ENCODE results near the gene PCGF3. TPM values are rescaled to one million over a fixed set of nuclear protein-coding genes. Genes with fewer than 3 reads are reported as not detected.

Gene PCGF3
- total RNA-seq, 2 experiments from 2014 or later, result 24.7 to 25.9 TPM

DNA sequence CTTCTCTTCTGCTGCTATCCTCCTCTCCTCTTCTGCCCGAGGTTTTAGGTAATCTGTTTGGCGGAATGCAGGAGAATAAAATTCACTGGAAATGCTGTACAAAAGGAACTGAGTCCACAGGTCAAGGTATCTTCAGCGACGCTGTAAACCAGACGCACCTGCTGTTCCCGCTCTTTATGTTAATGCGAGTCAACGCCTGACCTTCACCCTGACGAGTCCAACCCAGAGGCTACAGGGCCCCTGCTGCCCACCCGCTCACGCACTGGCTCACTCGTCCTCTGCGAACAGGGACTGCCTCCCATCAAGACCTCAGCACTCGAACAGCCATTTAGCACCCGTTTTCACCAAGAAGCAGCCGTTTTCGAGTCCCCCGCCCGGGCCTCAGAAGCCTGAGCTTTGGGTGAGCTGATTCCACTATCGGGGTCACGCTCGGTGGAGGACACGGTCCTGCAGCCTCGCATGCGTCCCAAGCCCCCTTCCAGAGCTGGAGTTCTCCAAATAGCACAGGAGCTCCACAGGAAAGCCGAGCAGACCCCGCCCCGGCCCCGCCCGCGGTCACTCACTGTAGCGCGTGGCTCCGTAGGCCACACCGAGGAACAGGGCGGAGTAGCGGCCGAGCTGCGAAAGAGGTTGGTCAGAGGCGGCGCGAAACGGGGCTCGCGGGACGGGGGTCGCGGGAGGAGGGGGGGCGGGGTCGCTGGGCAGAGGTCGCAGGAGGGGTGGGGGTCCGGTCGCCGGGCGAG is 32.1 kb upstream of the PCGF3 start:
- DNase-seq, result no peak
- peaks cover 23% of the 10 kb centered on the region for H3K36me3 Mint-ChIP-seq (ENCODE audit: low read depth)
- H3K27me3 Mint-ChIP-seq (ENCODE audit: low read depth), result no peaks in the 10 kb centered on the region
- peak overlapping the region; percentile 84 for H3K4me3 Mint-ChIP-seq
- CTCF ChIA-PET, result interaction anchor here (0.6 to 2.5 kb wide), 5 partner anchors 9 to 70 kb away, joined by 3 to 9 read pairs (median 4); no protein-coding TSS in a partner anchor
- intact Hi-C loops (cut with micrococcal nuclease), result loop anchor here (1.0 to 10.0 kb wide), 8 partner anchors 9 to 674 kb away; partner anchors contain the start of genes PCGF3, PIGG, UVSSA and ZNF141
- H3K4me1 Mint-ChIP-seq (ENCODE audit: low read depth), result peaks cover 15% of the 10 kb centered on the region
- no peaks in the 10 kb centered on the region for H3K9me3 Mint-ChIP-seq
- H3K27ac Mint-ChIP-seq, result peak overlapping the region; percentile 66

DNA sequence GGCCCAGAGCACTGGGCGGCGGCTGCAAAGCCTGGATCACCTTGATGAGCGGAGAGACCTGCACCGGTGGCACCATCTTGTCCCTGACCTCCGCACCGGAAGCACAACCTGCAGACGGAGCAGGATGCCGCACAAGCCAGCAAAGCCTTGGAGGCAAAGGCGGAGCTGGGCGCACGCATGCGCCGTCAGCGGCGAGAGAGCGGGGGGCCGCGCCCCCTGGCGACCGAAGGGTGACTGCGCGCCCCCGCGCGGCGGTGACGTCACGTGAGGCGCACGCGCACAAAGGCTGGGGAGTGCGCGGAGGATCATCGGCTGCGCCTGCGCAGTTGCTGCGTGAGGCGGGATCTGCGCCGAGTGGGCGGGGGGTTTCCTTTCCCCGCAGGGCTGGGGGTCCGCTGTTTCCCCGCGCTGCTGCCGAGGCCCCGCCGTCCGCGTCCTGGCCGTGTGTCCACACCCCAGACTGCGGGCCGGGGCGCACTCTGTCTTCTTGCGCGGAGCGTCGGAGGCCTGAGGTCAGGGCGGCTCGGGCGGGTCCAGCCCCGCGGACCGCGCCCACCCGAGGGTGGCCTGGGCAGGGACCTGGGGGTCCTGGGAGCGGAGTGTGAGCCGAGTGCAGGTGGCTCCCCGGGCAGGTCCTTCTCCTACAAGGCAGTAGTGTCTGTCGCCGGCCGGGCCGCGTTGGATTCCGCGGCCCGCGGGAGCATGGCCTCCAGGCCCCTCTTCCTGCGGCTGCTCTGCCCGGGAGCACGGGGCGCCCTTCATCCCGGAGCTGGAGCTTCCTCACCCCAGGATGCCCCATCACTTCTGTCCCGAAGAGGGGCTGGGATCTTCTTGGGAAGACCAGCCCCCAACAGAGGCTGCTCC is 31.2 kb upstream of the PCGF3 start, which contains the start of the genes ATP5ME and MYL5:
Gene ATP5ME, minus strand, starts transcription at position 105 of the 864 bp plus-strand sequence. Its CDS starts 29 bp downstream, at position 76.
Gene MYL5, plus strand, starts transcription at position 371 of the 864 bp plus-strand sequence. CDS start 3,485 bp downstream, outside the sequence.
- CTCF ChIA-PET, result interaction anchor here (0.6 to 2.5 kb wide), 6 partner anchors 10 to 71 kb away, joined by 3 to 9 read pairs (median 4); no protein-coding TSS in a partner anchor
- H3K36me3 Mint-ChIP-seq (ENCODE audit: low read depth), result peaks cover 23% of the 10 kb centered on the region
- intact Hi-C loops (cut with micrococcal nuclease), result loop anchor here (1.0 to 10.0 kb wide), 8 partner anchors 10 to 673 kb away; partner anchors contain the start of genes PCGF3, PIGG, UVSSA and ZNF141
- H3K27ac Mint-ChIP-seq, result peak within 1 kb of the TSS; percentile 84
- H3K27me3 Mint-ChIP-seq (ENCODE audit: low read depth), result no peaks in the 10 kb centered on the region
- peaks cover 15% of the 10 kb centered on the region for H3K4me1 Mint-ChIP-seq (ENCODE audit: low read depth)
- peak; percentile 97 for DNase-seq
- H3K9me3 Mint-ChIP-seq, result no peaks in the 10 kb centered on the region
- peak within 1 kb of the TSS; percentile 84 for H3K4me3 Mint-ChIP-seq

DNA sequence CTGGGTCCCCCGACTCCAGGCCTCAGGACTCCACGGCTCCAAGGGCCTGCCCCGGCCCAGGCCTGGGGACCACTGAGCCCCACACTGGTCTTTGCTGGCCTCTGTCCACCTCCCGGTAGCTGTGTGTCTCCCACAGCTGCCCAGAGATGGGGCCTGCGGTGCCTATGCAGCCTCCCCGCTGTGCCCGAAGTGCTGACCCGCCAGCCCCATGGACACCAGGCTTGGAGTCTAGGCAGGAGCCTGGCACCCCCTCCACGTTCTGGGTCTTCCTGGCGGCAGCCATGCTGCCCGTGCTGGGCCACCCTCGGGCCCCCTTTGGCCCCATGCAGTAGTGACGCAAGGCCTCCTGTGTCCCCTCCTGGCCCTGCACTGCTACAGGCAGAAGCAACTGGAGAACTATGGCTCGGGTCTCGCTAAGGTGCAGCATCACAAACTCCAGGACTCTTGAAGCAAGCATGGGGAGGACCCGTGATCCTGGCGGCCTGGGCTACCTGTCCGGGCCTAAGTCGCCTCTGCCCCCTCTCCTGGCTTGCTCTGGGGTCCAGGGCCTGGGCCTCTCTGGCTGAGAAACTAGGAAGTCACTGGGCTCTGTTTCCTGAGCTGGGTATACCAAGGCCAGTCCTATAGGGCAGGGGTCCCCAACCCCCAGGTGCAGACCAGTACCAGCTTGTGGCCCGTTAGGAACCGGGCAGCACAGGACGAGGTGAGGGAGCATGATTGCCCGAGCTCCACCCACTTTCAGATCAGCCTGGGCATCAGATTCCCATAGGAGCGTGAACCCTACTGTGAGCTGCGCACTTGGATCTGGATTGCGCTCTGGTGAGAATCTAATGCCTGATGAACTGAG is 30.4 kb upstream of the PCGF3 start:
- Mint-ChIP-seq H3K27me3 (ENCODE audit: low read depth) (no peaks in the 10 kb centered on the region), H3K27ac (peak overlapping the region; percentile 84), H3K9me3 (no peaks in the 10 kb centered on the region), H3K4me1 (ENCODE audit: low read depth) (peaks cover 15% of the 10 kb centered on the region), H3K36me3 (ENCODE audit: low read depth) (peaks cover 22% of the 10 kb centered on the region), H3K4me3 (peak overlapping the region; percentile 84)
- CTCF ChIA-PET, result interaction anchor here (1.9 to 2.5 kb wide), 2 partner anchors 9 to 23 kb away, joined by 6 to 9 read pairs; no protein-coding TSS in a partner anchor
- intact Hi-C loops (cut with micrococcal nuclease), result loop anchor here (2.0 to 10.0 kb wide), 2 partner anchors 340 to 432 kb away; partner anchors contain the start of gene ZNF141
- DNase-seq, result peak; percentile 26

GRCh38 chr4:675980-676870 is 29.4 kb upstream of the PCGF3 start:
- Mint-ChIP-seq H3K36me3 (ENCODE audit: low read depth) (peaks cover 14% of the 10 kb centered on the region), H3K4me1 (ENCODE audit: low read depth) (peaks cover 18% of the 10 kb centered on the region), H3K27me3 (ENCODE audit: low read depth) (no peaks in the 10 kb centered on the region), H3K4me3 (peak overlapping the region; percentile 84), H3K27ac (no peak overlapping the region), H3K9me3 (no peaks in the 10 kb centered on the region)
- CTCF ChIA-PET, result interaction anchor here (1.9 to 2.5 kb wide), 2 partner anchors 8 to 22 kb away, joined by 6 to 9 read pairs; no protein-coding TSS in a partner anchor
- DNase-seq, result no peak
- intact Hi-C loops (cut with micrococcal nuclease), result loop anchor here (2.0 to 10.0 kb wide), 2 partner anchors 341 to 433 kb away; partner anchors contain the start of gene ZNF141

GRCh38 chr4:676871-677235 is 28.8 kb upstream of the PCGF3 start:
- no peak overlapping the region for H3K27ac Mint-ChIP-seq

DNA sequence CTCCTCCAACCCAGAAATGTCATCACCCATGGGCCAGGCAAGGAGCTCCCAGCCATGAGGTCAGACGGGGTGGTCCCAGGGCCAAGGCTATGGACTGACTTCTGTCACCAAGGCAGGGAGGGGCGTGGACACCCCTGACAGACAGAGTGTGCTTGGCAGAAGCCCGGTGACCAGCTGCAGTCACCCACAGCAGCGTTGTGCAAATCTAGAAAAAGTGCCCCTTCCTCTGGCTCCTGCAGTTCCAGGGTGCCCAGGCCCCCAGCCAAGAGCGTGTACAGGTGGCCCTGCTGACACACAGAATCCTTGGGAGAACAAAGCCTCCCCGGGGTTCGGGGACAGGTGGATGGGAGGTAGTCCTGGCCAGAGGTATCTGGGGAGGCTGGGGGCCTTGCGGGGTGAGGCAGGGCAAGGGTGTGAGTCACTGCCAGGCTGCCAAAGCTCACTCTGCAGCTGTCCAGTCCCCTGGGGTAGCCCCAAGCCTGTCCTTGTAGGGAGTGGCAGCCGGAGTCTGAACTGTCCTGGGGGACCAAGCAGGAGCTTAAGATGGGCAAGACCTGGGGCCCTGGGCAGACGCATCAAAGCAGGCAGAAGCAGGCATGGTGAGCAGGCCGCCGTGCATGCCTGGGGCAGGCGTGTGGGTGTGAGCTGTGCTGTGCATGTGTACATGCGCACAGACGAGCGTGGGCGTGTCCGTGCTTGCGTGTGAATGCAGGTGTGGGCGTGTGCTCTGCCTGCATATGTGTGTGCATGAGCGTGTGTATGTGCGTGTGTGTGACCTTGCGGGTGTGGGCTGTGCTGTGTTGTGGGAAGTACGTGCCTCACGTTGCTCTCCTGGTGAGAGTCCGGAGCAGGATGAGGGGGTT is 28.0 kb upstream of the PCGF3 start:
- peaks cover 7% of the 10 kb centered on the region for H3K36me3 Mint-ChIP-seq (ENCODE audit: low read depth)
- no peaks in the 10 kb centered on the region for H3K27me3 Mint-ChIP-seq (ENCODE audit: low read depth)
- intact Hi-C loops (cut with micrococcal nuclease), result loop anchor here (10.0 kb wide), 1 partner anchor 343 kb away; the partner anchor contains the start of gene ZNF141
- CTCF ChIA-PET, result no interaction called here
- peaks cover 16% of the 10 kb centered on the region for H3K4me1 Mint-ChIP-seq (ENCODE audit: low read depth)
- H3K9me3 Mint-ChIP-seq, result no peaks in the 10 kb centered on the region
- DNase-seq, result no peak
- no peak overlapping the region for H3K27ac Mint-ChIP-seq
- H3K4me3 Mint-ChIP-seq, result no peak overlapping the region

More at GRCh38 chr4:676871-677235, 28.8 kb upstream of the PCGF3 start:
- Mint-ChIP-seq H3K4me1 (ENCODE audit: low read depth) (peaks cover 18% of the 10 kb centered on the region), H3K4me3 (no peak overlapping the region), H3K27me3 (ENCODE audit: low read depth) (no peaks in the 10 kb centered on the region), H3K36me3 (ENCODE audit: low read depth) (peaks cover 11% of the 10 kb centered on the region), H3K9me3 (no peaks in the 10 kb centered on the region)
- CTCF ChIA-PET, result no interaction called here
- intact Hi-C loops (cut with micrococcal nuclease), result loop anchor here (10.0 kb wide), 1 partner anchor 342 kb away; the partner anchor contains the start of gene ZNF141
- DNase-seq, result no peak

- Mint-ChIP-seq H3K4me1 (ENCODE audit: low read depth) (peaks cover 9% of the 10 kb centered on the region), H3K4me3 (no peak overlapping the region), H3K36me3 (ENCODE audit: low read depth) (peaks cover 1% of the 10 kb centered on the region), H3K27me3 (ENCODE audit: low read depth) (no peaks in the 10 kb centered on the region), H3K9me3 (no peaks in the 10 kb centered on the region), H3K27ac (no peak overlapping the region)
- intact Hi-C loops (cut with micrococcal nuclease), result loop anchor here (10.0 kb wide), 1 partner anchor 344 kb away; the partner anchor contains the start of gene ZNF141
- CTCF ChIA-PET, result no interaction called here
- no peak for DNase-seq
Measured at GRCh38 chr4:678331-679103, 27.1 kb upstream of the PCGF3 start.

- H3K4me3 Mint-ChIP-seq, result no peak overlapping the region
- H3K27ac Mint-ChIP-seq, result no peak overlapping the region
- no peak for DNase-seq
- H3K36me3 Mint-ChIP-seq (ENCODE audit: low read depth), result no peaks in the 10 kb centered on the region
- no peaks in the 10 kb centered on the region for H3K9me3 Mint-ChIP-seq
- intact Hi-C loops (cut with micrococcal nuclease), result loop anchor here (10.0 kb wide), 1 partner anchor 344 kb away; the partner anchor contains the start of gene ZNF141
- H3K4me1 Mint-ChIP-seq (ENCODE audit: low read depth), result peaks cover 8% of the 10 kb centered on the region
- CTCF ChIA-PET, result no interaction called here
- H3K27me3 Mint-ChIP-seq (ENCODE audit: low read depth), result no peaks in the 10 kb centered on the region
Measured at GRCh38 chr4:679104-679481, 26.5 kb upstream of the PCGF3 start.

- Mint-ChIP-seq H3K4me3 (no peak overlapping the region), H3K36me3 (ENCODE audit: low read depth) (no peaks in the 10 kb centered on the region), H3K4me1 (ENCODE audit: low read depth) (peaks cover 8% of the 10 kb centered on the region), H3K9me3 (no peaks in the 10 kb centered on the region), H3K27me3 (ENCODE audit: low read depth) (no peaks in the 10 kb centered on the region), H3K27ac (no peak overlapping the region)
- DNase-seq, result no peak
- intact Hi-C loops (cut with micrococcal nuclease), result loop anchor here (10.0 kb wide), 1 partner anchor 345 kb away; the partner anchor contains the start of gene ZNF141
- CTCF ChIA-PET, result no interaction called here
Measured at GRCh38 chr4:679629-680028, 26.0 kb upstream of the PCGF3 start.

All from activated naive CD4-positive, alpha-beta T cell treated with anti-CD3 and anti-CD28 coated beads for 36 hours (primary cell).